IMR-90 (cell line): ENCODE results near the gene NYAP1. TPM values are rescaled to one million over a fixed set of nuclear protein-coding genes. Genes with fewer than 3 reads are reported as not detected.
A peak's percentile ranks its signal among the peaks of the same experiment; 100 is the strongest.

Experiments
- ATAC-seq: fragments of 200-7000 bp; cut with Tn5 transposase; 2 replicates; pipeline ENCODE4 v1.9.1; 2020; ENCODE audit warnings: low read depth, mild to moderate bottlenecking, moderate library complexity
- BruUV-seq: library from RNA; stranded (reverse); fragments of 400-500 nt; replicated peaks from 2 replicates; lab custom pipeline; 2021; lab: Mats Ljungman, UMichigan
- CTCF ChIA-PET: fragments of 300-600 bp; formaldehyde crosslinking; extraction: SDS; loops from one replicate; lab custom pipeline; 2021; ENCODE audit warnings: antibody characterized with exemption; lab: Yijun Ruan, JAX
- POLR2A ChIA-PET: fragments of 300-600 bp; sonication (Branson Sonifier 250); formaldehyde crosslinking; loops from one replicate; lab custom pipeline; 2022; ENCODE audit warnings: antibody characterized with exemption; ENCODE audit not compliant: unreplicated experiment; lab: Charles Lee
- DNase-seq: peaks from one replicate; pipeline ENCODE4 v3.0.0; 2013
- H2AFZ ChIP-seq: replicated peaks from 2 replicates; pipeline ENCODE3; 2013; ENCODE audit warnings: low read length, mild to moderate bottlenecking; ENCODE audit not compliant: poor library complexity
- H2AK5ac ChIP-seq: 2 replicates; pipeline ENCODE4 v1.6.1; 2013; ENCODE audit warnings: low read depth, low read length, inconsistent platforms
- H2AK9ac ChIP-seq: replicated peaks from 2 replicates; pipeline ENCODE3; 2013; ENCODE audit warnings: mild to moderate bottlenecking, low read depth, low read length, moderate library complexity; ENCODE audit not compliant: poor library complexity
- H2BK120ac ChIP-seq: 2 replicates; pipeline ENCODE4 v1.6.1; 2013; ENCODE audit warnings: low read depth, low read length, inconsistent platforms
- H2BK15ac ChIP-seq: 3 replicates; pipeline ENCODE4 v1.6.1; 2013; ENCODE audit warnings: low read depth, low read length, inconsistent platforms
- H2BK20ac ChIP-seq: 2 replicates; pipeline ENCODE4 v1.6.1; 2013; ENCODE audit warnings: low read depth, mild to moderate bottlenecking, inconsistent platforms, low read length, moderate library complexity
- H2BK5ac ChIP-seq: 2 replicates; pipeline ENCODE4 v1.6.1; 2013; ENCODE audit warnings: mild to moderate bottlenecking, low read depth, low read length, inconsistent platforms; ENCODE audit not compliant: poor library complexity, severe bottlenecking
- H3K14ac ChIP-seq: replicated peaks from 2 replicates; pipeline ENCODE4 v1.6.1; 2013; ENCODE audit warnings: low read depth, low read length, inconsistent platforms
- H3K18ac ChIP-seq: 2 replicates; pipeline ENCODE4 v1.6.1; 2013; ENCODE audit warnings: low read depth, low read length, control low read depth
- H3K23ac ChIP-seq: 2 replicates; pipeline ENCODE4 v1.6.1; 2013; ENCODE audit warnings: low read depth, low read length, inconsistent platforms
- H3K27ac ChIP-seq: 2 replicates; pipeline ENCODE4 v1.5.1; 2013; ENCODE audit warnings: mild to moderate bottlenecking, control low read depth, low read length; ENCODE audit not compliant: insufficient read depth
- H3K27me3 ChIP-seq: 2 replicates; pipeline ENCODE4 v1.6.1; 2013; ENCODE audit warnings: low read length; ENCODE audit not compliant: control insufficient read depth, insufficient read depth
- H3K36me3 ChIP-seq: 2 replicates; pipeline ENCODE4 v1.6.1; 2013; ENCODE audit warnings: low read length, mixed read lengths; ENCODE audit not compliant: control insufficient read depth, insufficient read depth
- H3K4ac ChIP-seq: 2 replicates; pipeline ENCODE4 v1.6.1; 2013; ENCODE audit warnings: low read depth, low read length, inconsistent platforms
- H3K4me1 ChIP-seq: 2 replicates; pipeline ENCODE4 v1.6.1; 2013; ENCODE audit warnings: low read length, mixed read lengths; ENCODE audit not compliant: control insufficient read depth, insufficient read depth
- H3K4me2 ChIP-seq: 2 replicates; pipeline ENCODE4 v1.6.1; 2013; ENCODE audit warnings: low read depth, mild to moderate bottlenecking, control low read depth, low read length, moderate library complexity
- H3K4me3 ChIP-seq: 2 replicates; pipeline ENCODE4 v1.5.1; 2013; ENCODE audit warnings: low read depth, mild to moderate bottlenecking, control low read depth, low read length, moderate library complexity; ENCODE audit not compliant: insufficient read depth
- H3K56ac ChIP-seq: 2 replicates; pipeline ENCODE4 v1.6.1; 2013; ENCODE audit warnings: low read length, inconsistent platforms; ENCODE audit not compliant: insufficient read depth; ENCODE audit errors: extremely low read depth
- H3K79me1 ChIP-seq, 2 experiments: 2 replicates each; pipeline ENCODE4 v1.6.1; 2013; ENCODE audit warnings: low read length in 2 of 2, inconsistent platforms in 1 of 2, low read depth in 1 of 2
- H3K9ac ChIP-seq: 2 replicates; pipeline ENCODE4 v1.6.1; 2013; ENCODE audit warnings: low read depth, low read length, control low read depth
- H3K9me1 ChIP-seq: 2 replicates; pipeline ENCODE4 v1.6.1; 2013; ENCODE audit warnings: low read length, inconsistent platforms; ENCODE audit not compliant: insufficient read depth
- H3K9me3 ChIP-seq: 2 replicates; pipeline ENCODE4 v1.6.1; 2013; ENCODE audit warnings: low read length; ENCODE audit not compliant: control insufficient read depth, insufficient read depth
- H4K20me1 ChIP-seq: 2 replicates; pipeline ENCODE4 v1.6.1; 2013; ENCODE audit warnings: low read length, inconsistent platforms; ENCODE audit not compliant: insufficient read depth
- H4K5ac ChIP-seq: 2 replicates; pipeline ENCODE4 v1.6.1; 2013; ENCODE audit warnings: mild to moderate bottlenecking, low read depth, low read length, control low read depth
- H4K8ac ChIP-seq, 2 experiments: 2 replicates each; pipeline ENCODE4 v1.6.1; 2013; ENCODE audit warnings: low read depth in 2 of 2, low read length in 2 of 2, control low read depth in 1 of 2, inconsistent platforms in 1 of 2
- H4K91ac ChIP-seq: 2 replicates; pipeline ENCODE4 v1.6.1; 2013; ENCODE audit warnings: low read depth, low read length, inconsistent platforms; ENCODE audit not compliant: insufficient read depth
- CHD1 ChIP-seq: IDR thresholded peaks from 2 replicates; pipeline ENCODE4 v1.6.1; 2012; ENCODE audit warnings: low read depth, low read length, improper control_type of control experiment
- FOS ChIP-seq: fragments of 150-350 bp; IDR thresholded peaks from 2 replicates; pipeline ENCODE4 v1.6.1; 2016; ENCODE audit warnings: low read depth, low read length
- MAFK ChIP-seq: IDR thresholded peaks from 2 replicates; pipeline ENCODE4 v1.6.1; 2012; ENCODE audit warnings: low read depth, low read length, improper control_type of control experiment
- MAZ ChIP-seq: IDR thresholded peaks from 2 replicates; pipeline ENCODE4 v1.6.1; 2012; ENCODE audit warnings: low read depth, mild to moderate bottlenecking, low read length, improper control_type of control experiment, moderate library complexity, borderline replicate concordance
- NFE2L2 ChIP-seq: fragments of 150-350 bp; IDR thresholded peaks from 2 replicates; pipeline ENCODE4 v1.6.1; 2016; ENCODE audit warnings: low read depth, mild to moderate bottlenecking, low read length
- RAD21 ChIP-seq: IDR thresholded peaks from 2 replicates; pipeline ENCODE4 v1.6.1; 2012; ENCODE audit warnings: low read length, improper control_type of control experiment
- WGBS, 2 experiments: methylation state at CpG; one replicate each; pipeline versions ENCODE4 v1.1.5 to v1.1.7; 2013; ENCODE audit warnings: missing lambda C conversion rate in 2 of 2; ENCODE audit not compliant: insufficient read length in 1 of 2; ENCODE audit errors: extremely low coverage in 2 of 2; 5-methylcytosine and 5-hydroxymethylcytosine counted together
- dilution Hi-C: fragments of 300-500 bp; cut with HindIII; formaldehyde crosslinking; loops from one replicate; pipeline ENCODE4 v1.14.3; 2018; ENCODE audit warnings: low sequenced_read_pairs; ENCODE audit not compliant: unreplicated experiment
- in situ Hi-C: fragments of 300-500 bp; cut with MboI; formaldehyde crosslinking; loops from 3 replicates; pipeline ENCODE4 v1.14.3; 2019; ENCODE audit warnings: low sequenced_read_pairs, inconsistent platforms, mixed read lengths
- intact Hi-C: fragments of 100-400 bp; cut with micrococcal nuclease; formaldehyde crosslinking; loops from 2 replicates; pipeline ENCODE4 v1.10.0; 2022
- polyA plus RNA-seq, 3 experiments: library from polyadenylated mRNA; depleted of rRNA; stranded (reverse); fragments of >200 nt; gene quantifications; 2 replicates each; pipeline ENCODE4 v1.2.3, GENCODE V29; 2012; ENCODE audit warnings: low replicate concordance in 1 of 3
- total RNA-seq: library from RNA; depleted of rRNA; stranded (reverse); fragments of >200 nt; gene quantifications from 2 replicates; pipeline ENCODE4 v1.2.3, GENCODE V29; 2012
- TF ChIP-seq, protein P1 (sequence below): conservative IDR thresholded peaks from 2 replicates; pipeline ENCODE4 v1.5.1; 2012; ENCODE audit warnings: mild to moderate bottlenecking, low read depth, low read length, improper control_type of control experiment

The NYAP1 gene
- total and polyA plus RNA-seq, 2 of the 4 experiments (the other 2 are of a cell fraction) = 0.18 to 1.3 TPM

- DNase-seq (peak; percentile 30), ATAC-seq (no peak)
- Histone ChIP-seq H2AK5ac (peak overlapping the region; percentile 80; the same call in 1 of the 2 replicates), H4K8ac (peak overlapping the region in 1 of 2 experiments; percentile 57; a peak in 1 of 4 replicates), H2BK15ac (no peak overlapping the region), H3K56ac (no peak overlapping the region), H3K4me3 (no peak overlapping the region), H3K18ac (no peak overlapping the region), H3K79me1 (peaks cover 2 to 21% of the 10 kb centered on the region in 2 experiments; a peak in 1 of 4 replicates), H3K27me3 (no peaks in the 10 kb centered on the region), H2AFZ (no peak overlapping the region), H3K36me3 (peaks cover 23% of the 10 kb centered on the region; the same call in 1 of the 2 replicates), H3K9me1 (peaks cover 9% of the 10 kb centered on the region), H2BK5ac (no peak overlapping the region), H3K23ac (no peak overlapping the region), H3K14ac (no peak overlapping the region), H4K20me1 (peaks cover 7% of the 10 kb centered on the region), H3K4me1 (peaks cover 12% of the 10 kb centered on the region), H3K27ac (no peak overlapping the region), H3K9me3 (no peaks in the 10 kb centered on the region), H4K5ac (no peak overlapping the region), H2BK120ac (no peak overlapping the region), H3K9ac (no peak overlapping the region), H4K91ac (no peak overlapping the region), H3K4ac (0 out of 2 replicates have a peak overlapping the region, but pooled peaks have one; percentile 3), H2AK9ac (no peak overlapping the region), H2BK20ac (no peak overlapping the region), H3K4me2 (no peak overlapping the region)
- ChIA-PET POLR2A (no interaction called here), CTCF (interaction anchor here (0.8 to 1.5 kb wide), 7 partner anchors 9 to 99 kb away, joined by 3 to 8 read pairs (median 4); partner anchors contain the start of gene ZCWPW1)
- no peak for TF ChIP-seq NFE2L2
- TF ChIP-seq FOS = no peak
- no peak for TF ChIP-seq RAD21
- TF ChIP-seq MAFK = no peak
- no peak for TF ChIP-seq CHD1
- TF ChIP-seq MAZ = no peak
- TF ChIP-seq, protein P1, sequence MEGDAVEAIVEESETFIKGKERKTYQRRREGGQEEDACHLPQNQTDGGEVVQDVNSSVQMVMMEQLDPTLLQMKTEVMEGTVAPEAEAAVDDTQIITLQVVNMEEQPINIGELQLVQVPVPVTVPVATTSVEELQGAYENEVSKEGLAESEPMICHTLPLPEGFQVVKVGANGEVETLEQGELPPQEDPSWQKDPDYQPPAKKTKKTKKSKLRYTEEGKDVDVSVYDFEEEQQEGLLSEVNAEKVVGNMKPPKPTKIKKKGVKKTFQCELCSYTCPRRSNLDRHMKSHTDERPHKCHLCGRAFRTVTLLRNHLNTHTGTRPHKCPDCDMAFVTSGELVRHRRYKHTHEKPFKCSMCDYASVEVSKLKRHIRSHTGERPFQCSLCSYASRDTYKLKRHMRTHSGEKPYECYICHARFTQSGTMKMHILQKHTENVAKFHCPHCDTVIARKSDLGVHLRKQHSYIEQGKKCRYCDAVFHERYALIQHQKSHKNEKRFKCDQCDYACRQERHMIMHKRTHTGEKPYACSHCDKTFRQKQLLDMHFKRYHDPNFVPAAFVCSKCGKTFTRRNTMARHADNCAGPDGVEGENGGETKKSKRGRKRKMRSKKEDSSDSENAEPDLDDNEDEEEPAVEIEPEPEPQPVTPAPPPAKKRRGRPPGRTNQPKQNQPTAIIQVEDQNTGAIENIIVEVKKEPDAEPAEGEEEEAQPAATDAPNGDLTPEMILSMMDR = no peak
- no TSS peak for BruUV-seq
- dilution Hi-C loops = no loop called here
- 93% methylated on average over 2 of the region's 8 CpGs; no CpG with 5 or more reads in 1 of the 2 experiments for WGBS, 2 experiments
- in situ Hi-C loops = loop anchor here (10.0 to 25.0 kb wide), 2 partner anchors 230 to 397 kb away; partner anchors contain the start of genes GIGYF1, SLC12A9 and TRIP6
- intact Hi-C loops = loop anchor here (1.0 kb wide), 1 partner anchor 94 kb away; no protein-coding TSS in a partner anchor
Measured at GRCh38 chr7:100465299-100465698, 18.4 kb upstream of the NYAP1 start.
